AG09319 (cell line): ENCODE measurements around the gene ST7.

Source experiments
- DNase-seq: peaks from one replicate; pipeline ENCODE4 v3.0.0-alpha.2; 2010; ENCODE audit warnings: low read depth; ENCODE audit errors: extremely low read depth
- CTCF ChIP-seq: IDR thresholded peaks from 2 replicates; pipeline ENCODE4 v1.5.1; 2011; ENCODE audit warnings: low read depth, mild to moderate bottlenecking, inconsistent platforms, low read length, moderate library complexity

The ST7 gene

DNA sequence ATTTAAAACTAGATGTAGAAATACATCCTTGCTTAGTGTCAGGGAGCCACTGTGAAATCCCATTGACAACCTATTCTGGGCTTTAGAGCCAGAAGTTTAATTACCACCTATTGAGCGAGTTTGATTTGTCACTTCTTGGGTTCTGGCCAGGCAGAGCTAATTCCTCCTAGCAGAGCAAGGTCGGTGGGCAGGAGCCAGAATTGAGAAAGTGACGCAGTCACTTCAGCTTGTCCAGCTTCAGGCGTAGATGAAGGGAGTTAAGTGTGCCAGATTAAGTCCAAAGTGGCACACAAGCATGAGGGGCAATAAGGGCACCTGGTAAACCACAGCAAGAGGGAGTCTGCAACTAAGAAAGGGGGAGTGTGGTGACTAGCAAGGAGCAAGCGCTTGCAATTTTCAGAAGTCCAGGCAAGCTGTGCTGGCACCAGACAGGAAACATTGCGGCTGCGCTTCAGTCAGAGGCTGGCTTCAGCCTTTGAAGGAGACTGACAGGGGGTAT lies 119.4 kb downstream of the ST7 start:
- TF ChIP-seq CTCF, result no peak
- DNase-seq, result no peak

GRCh38 chr7:117074378-117074777 lies 121.1 kb downstream of the ST7 start:
- DNase-seq, result no peak
- TF ChIP-seq CTCF, result no peak

DNA sequence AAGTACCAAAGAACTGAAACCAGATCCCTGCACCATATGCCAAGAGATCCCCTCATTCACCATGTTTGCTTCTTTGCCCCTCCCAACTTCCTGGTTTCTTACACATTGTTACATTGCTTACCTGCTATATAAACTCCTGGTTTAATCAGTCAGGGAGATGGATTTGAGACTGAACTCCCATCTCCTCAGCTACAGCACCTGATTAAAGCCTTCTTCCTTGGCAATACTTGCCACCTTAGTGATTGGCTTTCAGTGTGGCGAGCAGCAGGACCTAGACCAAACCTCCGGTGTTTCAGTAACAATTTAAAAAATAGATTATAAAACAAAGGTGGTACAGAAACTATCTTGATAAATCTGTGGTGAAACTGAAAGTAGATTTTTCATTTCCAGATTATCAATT lies 122.6 kb downstream of the ST7 start:
- no peak for DNase-seq
- TF ChIP-seq CTCF, result no peak

DNA sequence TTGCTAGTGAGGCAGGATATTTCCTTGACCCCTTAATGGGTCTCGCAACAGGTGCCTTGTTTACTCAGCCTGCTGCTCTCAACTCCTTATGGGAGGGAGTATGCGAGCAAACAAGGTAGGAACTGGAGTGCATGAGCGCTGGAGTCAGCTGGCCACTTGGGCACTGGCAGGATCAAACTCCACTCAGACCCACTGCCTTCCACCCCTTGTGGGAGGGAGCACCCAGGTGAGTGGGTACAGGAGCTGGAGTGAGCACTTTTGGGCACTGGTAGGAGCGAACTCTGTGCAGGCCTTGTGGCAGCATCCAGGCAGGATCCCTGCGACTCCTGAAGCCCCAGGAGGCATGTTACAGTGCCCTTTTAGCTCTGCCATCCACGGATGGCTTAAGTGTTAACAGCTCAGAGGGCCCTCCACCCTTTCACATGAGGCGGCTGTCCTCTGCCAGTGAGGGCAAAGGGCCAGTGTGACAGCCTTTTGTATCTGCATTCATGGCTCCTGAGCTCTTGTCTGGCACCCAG lies 123.2 kb downstream of the ST7 start:
- no peak for TF ChIP-seq CTCF
- DNase-seq, result no peak

DNA sequence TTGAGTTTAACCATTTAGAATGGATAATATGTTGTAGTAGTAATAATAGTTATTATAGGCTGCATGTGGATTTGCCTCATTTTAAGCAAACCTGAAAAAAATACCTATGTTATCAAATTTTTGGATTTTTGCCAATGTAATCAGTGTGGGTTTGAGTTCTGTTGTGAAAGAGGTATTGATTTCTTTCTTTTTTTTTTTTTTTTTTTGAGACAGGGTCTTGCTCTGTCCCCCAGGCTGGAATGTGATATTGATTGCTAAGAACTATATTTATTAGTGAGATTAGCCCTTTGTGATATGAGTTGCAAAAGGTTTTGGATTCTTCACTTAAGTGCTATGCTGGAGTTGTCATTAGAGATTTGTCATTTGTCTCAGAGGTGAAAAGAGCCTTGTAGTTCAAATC lies 124.4 kb downstream of the ST7 start:
- DNase-seq, result no peak
- TF ChIP-seq CTCF, result no peak

GRCh38 chr7:117082647-117083046 lies 129.3 kb downstream of the ST7 start:
- no peak for TF ChIP-seq CTCF

GRCh38 chr7:117083648-117084047 lies 130.3 kb downstream of the ST7 start:
- no peak for TF ChIP-seq CTCF
- DNase-seq, result no peak

More at GRCh38 chr7:117082647-117083046, 129.3 kb downstream of the ST7 start:
- DNase-seq, result no peak
